ENCODE measurements around the gene WAPL. TPM values are rescaled to one million over a fixed set of nuclear protein-coding genes. Genes with fewer than 3 reads are reported as not detected.
"Not testable (repeated sequence)": the region's sequence is repeated elsewhere in the genome, so short reads cannot be mapped to it uniquely, and the experiment has no call there.

The WAPL gene
- total RNA-seq, 1 donor from 2014 or later = 80.3 TPM

DNA sequence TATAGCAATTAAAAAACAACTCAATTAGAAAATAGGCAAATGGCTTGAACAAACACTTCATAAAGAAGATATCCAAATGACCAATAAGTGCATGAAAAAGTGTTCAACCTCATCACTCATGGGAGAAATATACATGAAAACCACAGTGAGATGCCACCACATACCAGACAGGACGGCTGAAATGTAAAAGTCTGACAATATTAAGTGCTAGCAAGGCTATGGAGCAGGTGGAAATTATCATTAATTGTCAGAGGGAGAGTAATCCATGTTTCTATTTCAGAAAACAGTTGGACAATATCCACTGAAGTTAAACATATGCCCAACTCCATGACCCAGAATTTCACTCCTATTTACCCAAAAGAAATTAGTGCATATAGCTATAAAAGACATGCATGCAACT is 112.4 kb downstream of the WAPL start:
- no peak for DNase-seq

DNA sequence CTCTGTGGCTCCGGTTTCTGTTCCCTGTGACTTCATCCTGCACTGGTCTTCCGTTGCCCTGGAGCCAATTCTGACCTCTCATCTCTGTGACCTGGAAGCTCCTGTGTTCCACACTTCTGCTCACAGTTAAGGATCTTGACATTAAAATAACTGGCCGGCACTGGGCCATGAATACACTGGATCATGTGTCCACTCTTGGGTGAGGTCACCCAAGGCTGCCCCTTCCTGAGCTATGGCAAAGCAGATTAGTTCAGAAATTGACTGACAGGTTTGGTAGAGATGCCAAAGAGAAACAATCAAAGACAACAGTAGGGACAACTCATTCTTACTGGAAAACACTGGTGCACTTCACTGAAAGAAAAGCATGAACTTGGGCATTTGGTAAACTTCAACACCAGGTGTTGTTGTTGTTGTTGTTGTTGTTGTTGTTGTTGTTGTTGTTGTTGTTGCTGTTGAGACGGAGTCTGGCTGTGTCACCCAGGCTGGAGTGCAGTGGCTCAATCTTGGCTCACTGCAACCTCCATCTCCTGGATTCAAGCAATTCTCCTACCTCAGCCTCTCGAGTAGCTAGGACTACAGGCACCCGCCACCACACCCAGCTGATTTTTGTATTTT is 118.3 kb downstream of the WAPL start:
- no peak for DNase-seq

DNA sequence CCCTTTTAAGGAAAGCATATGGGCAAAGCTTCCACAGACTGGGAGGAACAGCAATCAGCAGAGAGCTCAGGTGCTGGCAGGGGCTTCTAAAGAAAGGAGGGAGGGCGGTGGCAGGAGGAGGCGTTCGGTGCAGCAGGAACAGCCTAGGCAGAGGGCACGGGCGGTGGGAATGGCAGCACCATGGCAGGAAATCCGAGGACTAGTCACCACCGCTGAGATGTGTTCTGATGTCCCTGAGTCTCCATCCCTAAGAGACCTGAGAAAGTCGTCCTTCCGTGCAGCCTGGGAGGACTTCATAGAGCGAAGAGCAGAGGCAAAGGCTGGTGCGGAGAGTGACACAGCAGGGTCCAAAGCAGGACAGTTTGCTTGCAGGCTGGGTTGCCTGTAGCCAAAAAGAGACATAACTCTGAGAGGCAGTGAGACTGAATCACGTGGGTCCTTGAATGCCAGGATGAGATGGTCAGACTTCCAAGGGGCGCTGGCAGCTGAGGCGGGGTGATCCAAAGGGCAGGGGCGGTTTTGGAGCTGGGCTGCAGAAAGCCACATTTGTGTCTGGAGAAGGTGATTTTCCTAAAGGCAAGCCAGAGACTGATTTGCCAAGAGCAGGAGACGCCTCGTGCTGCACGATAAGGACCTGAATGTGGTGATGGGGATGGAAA is 119.2 kb downstream of the WAPL start:
- DNase-seq = no peak

DNA sequence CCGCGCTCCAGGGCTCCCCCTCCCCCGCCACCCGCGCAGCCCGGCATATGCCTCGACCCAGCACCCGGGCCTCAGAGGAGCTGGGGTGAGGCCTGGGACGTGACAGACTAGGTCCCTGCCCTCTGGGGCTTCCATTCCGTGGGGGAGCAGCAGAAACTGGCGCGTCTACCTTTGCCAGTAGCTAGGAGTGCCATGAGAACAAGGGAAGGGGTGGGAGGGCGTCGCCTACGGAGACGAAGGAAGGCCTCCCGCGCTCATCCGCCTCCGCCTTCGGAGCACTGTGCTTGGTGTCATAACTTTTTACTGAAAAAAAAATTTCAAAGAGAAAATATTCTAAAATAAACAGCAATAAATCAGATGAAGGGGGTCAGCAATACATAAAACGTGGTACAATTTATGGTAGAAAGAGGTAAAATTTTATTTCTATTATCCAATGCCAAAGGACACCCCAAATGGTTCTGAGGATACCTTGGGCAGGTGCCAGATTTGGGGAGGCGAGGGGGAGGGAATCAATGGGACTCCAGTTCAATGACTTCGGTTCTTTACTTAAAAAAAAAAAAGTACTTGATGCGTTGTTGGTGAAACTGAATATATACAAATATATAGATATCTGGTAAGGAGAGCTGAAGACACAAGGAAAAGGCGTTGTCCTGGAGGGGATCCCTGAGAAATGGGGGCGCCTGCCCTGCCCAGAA is 119.9 kb downstream of the WAPL start:
- peak; percentile 36 for DNase-seq

DNA sequence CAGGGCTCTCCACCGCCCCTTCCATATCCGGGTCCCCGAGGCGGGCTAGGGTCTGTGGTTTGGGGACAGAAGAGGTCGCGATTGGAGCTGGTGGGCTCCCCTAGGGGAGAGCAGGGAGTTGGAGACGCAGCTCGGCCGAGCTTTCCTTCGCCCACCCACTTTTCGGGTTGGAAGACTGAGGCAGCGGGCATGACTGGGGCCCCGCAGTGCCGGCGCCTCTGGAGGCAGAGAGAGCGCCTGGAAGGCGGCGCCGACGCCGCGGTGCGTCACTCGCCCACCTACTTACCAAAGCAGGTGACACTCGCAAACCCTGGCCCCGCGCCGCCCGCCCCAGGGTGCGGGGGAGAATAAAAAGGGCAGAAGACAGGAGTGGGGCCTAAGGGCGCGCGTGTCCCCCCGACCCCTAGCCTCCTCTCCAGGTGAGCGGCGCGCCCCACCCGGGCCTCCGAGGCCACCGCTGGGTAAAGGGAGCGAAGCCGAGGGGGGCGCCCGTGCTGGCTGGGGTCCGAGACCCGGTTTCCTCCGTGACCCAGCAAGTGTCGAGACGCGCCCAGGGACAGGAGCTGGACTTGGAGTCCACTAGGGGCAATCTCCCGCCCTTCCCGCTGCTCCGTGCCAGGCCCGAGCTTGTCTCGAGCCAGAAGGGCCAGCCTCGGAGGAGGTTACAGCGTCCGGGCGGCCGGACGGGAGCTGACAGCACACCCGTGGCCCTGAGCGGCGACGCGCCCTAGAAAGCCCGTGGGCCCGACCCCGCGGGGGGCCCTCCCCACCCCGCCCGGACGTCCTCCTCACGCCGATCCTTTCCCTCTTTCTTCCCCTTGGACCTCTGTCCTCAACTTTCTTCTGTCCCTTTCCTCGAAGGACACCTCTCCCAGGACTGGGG is 120.6 kb downstream of the WAPL start:
- peak; percentile 58 for DNase-seq

DNA sequence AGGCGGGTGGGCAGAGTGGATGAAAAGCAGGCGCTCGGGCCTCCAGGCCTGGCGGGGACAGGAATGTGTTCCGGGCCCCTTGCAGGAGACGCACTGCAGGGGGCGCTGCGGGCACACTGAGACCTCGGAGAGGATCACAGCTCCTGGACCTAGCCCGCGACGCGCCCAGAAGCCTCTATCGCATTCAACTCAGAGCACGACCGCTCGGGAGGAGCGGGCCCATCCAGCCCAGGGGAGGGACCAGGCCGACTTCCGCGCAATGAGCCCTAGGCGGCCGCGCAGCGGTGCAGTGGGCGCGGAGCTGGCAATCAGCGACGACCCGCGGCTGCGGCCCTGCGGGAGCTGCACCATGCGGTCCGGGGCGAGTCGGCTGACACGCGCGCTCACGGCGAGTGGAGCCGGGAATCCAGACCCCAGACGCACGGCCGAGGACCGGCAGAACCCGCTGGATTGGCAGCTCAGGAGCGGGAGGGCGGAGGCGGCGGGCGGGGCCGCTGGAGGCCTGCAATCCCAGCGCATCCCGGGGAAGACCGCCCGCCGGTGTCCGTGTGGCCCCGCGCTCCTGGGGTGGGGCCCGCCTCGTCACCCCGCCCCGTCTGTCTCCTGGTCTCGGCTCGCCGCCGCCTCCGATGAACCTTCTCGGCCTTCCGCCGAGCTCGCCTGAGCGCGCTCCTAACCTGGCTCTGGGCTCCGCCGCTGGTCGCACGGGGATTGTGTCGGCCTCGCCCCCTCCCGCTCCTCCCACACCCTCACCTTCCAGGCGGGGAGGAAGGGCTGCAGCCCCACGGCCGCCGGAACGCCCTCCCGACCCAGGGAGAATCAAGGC is 121.5 kb downstream of the WAPL start:
- peak; percentile 91 for DNase-seq

DNA sequence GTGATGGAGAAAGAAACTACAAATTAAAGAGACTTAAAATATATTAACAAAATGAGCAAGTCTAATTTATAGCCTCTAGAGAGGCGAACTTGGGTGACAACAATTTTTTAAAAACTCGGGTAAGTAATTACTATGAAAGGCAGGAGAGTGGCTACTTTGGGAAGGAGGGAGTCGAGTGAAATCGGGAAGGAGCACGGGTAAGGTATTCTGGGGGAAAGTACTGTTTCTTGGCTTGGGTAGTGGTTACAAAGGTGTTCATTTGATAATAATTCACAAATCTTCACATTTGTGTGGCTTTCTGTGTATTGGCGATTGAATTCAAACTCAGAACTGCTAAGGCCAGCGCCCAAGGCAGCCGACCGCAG is 122.1 kb downstream of the WAPL start:
- DNase-seq = no peak

GRCh38 chr10:86397120-86397519 is 124.5 kb downstream of the WAPL start:
- DNase-seq = no peak

DNA sequence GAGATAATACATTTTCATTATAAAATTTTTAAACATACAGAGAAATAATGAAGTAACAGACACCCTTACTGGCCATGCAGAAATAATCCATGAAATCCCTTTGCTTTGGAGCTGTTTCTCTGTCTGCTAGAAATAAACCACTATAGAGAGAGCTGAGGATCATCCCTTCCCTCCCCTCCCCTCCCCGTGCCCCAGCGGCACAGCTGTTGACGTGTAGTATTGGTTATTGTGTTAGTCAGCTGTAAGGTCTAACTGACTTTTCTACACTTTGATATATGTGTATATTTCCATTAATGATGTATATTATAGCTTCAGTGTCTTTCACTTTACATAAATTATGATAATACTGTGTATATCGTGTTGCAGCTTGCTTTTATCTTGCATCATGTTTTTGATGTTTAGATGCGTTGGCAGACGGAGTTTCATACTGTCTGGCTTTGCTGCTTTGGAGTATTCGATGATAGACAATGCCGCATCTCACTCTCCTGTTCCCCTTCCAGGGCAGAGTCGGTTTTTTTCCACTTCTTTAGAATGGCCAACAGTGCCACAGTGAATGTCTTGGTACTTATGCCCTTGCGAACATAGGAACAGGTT is 127.6 kb downstream of the WAPL start:
- DNase-seq = no peak

GRCh38 chr10:86393362-86393761 is 128.2 kb downstream of the WAPL start:
- DNase-seq = no peak

- DNase-seq = no peak
These were observed 128.9 kb downstream of the WAPL start for GRCh38 chr10:86392723-86393094.

GRCh38 chr10:86391986-86392722 is 129.4 kb downstream of the WAPL start:
- DNase-seq = no peak

GRCh38 chr10:86391236-86391840 is 130.3 kb downstream of the WAPL start:
- no peak for DNase-seq

DNA sequence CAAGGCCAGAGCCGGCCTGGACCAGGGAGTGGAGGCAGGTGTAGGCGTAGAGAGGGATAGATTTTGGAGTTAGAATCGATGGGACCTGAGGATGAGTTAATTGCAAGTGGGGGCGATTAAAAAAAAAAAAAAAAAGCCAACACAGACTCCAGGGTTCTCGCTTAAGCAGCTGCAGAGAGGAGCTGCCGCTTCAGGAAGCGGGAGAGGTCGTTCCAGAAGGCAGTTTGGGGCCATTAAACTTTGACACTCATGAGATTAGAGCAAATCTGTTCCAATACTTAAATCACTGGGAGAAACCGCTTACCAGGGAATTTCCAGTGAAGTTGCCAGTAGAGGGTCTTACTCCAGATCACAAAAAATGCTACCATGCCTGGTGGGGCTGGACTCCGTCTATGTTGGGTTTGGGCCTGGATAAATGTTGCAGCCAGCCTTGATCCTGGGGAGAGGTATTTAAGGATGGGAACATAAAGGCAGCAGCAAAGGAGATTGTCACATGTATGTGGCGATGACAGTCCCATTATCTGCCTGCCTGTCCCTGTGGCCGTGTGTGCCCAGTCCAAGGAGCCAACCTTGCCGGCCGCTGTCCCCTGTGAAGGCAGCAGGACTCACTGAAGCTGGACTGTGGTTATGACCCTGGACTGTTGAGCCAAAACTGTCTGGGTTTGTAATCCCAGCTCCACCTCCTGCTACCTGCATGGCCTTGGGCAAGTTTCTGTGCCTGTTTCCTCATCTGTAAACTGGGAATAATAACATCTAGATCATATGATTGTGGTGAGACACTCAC is 131.1 kb downstream of the WAPL start:
- no peak for DNase-seq

DNA sequence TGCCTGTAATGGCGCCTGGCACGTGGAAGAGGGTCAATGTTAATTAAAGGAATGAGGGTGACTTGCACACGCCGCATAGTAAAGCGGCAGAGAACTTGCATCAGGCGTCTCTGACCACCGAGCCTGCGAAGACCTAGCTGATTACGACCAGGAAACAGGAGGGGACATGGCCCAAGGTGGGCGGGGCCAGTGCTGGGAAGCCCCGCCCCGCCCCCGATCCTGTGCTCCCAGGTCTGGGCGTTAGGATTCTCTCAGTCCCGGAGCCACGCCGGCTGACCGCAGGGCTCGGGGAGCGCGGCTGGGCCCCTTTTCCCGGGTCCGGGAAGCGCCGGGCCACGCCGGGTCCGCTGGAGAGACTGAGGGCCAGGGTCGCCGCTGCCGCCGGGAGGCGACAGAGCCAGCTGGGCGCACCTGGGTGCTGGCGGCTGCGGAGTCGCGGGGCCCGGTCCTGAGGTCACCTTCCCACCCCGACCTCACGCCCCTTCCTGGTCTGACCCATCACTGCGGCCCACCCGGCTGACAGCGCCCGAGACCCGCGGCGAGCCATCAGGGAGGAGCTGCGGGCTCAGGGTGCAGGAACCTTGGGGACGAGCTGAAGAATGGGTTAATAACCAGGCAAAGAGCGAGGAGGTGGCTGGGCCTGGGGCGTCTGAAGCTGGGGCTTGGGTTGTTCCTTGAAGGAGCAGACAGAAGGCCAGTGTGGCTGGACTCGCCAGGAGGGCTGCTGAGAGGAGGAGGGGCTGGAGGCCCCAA is 132.0 kb downstream of the WAPL start:
- no peak for DNase-seq

GRCh38 chr10:86389109-86389440 is 132.5 kb downstream of the WAPL start:
- not testable (repeated sequence) for DNase-seq

GRCh38 chr10:86388119-86388704 is 133.4 kb downstream of the WAPL start:
- DNase-seq = no peak

DNA sequence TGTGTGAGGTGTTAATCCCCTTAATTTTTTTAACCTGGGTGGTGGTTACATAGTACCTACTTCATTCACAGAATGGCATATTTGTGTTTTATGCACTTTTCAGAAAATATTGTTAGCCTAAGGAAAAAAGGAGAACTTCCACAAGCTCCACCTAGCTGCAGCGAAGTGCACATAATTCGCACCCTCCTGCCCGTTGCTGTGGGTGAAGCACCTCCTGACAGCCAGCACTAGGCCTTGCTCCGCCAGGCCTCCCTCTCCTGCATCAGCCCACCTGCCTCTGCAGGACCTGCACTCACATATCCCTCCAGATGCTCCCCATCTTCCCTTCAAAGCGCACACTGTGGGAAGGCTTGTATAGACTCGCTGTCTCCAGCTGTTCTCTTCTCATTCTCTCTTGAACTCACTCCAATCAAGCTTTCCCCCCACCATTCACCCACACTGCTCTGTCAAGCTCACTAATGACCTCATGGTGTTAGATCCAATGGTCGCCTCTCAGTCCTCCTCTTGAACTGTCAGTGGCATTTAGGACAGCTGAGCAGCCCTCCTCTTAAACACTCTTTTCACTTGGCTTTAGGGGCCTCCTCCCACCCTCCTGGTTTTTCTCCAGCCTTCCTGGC is 134.3 kb downstream of the WAPL start:
- DNase-seq = no peak
